Peyer's patch (tissue), 4 donors: Measurements from ENCODE around the gene TUBD1. TPM values are rescaled to one million over a fixed set of nuclear protein-coding genes. Genes with fewer than 3 reads are reported as not detected.

Source experiments
- DNase-seq, 3 donors: peaks; one replicate each; pipeline ENCODE4 v3.0.0-alpha.2; 2017 to 2019
- H3K27ac ChIP-seq, 4 donors: fragments of 200-600 bp; sonication (generic); one replicate each; pipeline ENCODE4 v1.5.1; 2016 to 2019
- H3K27me3 ChIP-seq, 2 donors: fragments of 200-600 bp; sonication (generic); one replicate each; pipeline ENCODE4 v1.5.1; 2019
- H3K36me3 ChIP-seq, 3 donors: fragments of 200-600 bp; sonication (generic); one replicate each; pipeline ENCODE4 v1.5.1; 2016 to 2019
- H3K4me1 ChIP-seq, 4 donors: fragments of 200-600 bp; sonication (generic); one replicate each; pipeline ENCODE4 v1.5.1; 2016 to 2019
- H3K4me3 ChIP-seq, 4 donors: fragments of 200-600 bp; sonication (generic); 1 replicate in 3 of 4; 2 replicates in 1 of 4; pipeline ENCODE4 v1.5.1; 2016 to 2019; ENCODE audit warnings: mild to moderate bottlenecking in 1 of 4
- H3K9me3 ChIP-seq, 4 donors: fragments of 200-600 bp; sonication (generic); one replicate each; pipeline ENCODE4 v1.5.1; 2016 to 2019; ENCODE audit warnings: mild to moderate bottlenecking in 1 of 4
- POLR2A ChIP-seq, 2 donors: fragments of 450-650 bp; IDR thresholded peaks; one replicate each; pipeline ENCODE4 v1.5.1; 2017; ENCODE audit warnings: antibody characterized with exemption in 2 of 2, mild to moderate bottlenecking in 2 of 2, moderate library complexity in 2 of 2
- total RNA-seq, 4 donors: library from RNA; depleted of rRNA; stranded (reverse); fragments of >200 nt; gene quantifications; one replicate each; pipeline ENCODE4 v1.1.0, GENCODE V29; 2016
- TF ChIP-seq, protein P1 (sequence below), 6 experiments: fragments of 450-650 bp in 4 of 6; fragments of 200-600 bp in 2 of 6; sonication (generic) in 1 of 6; IDR thresholded peaks; one replicate each; pipeline ENCODE4 v1.5.1; 2017 to 2019; ENCODE audit warnings: antibody characterized with exemption in 6 of 6, mild to moderate bottlenecking in 3 of 6, moderate library complexity in 1 of 6

Gene TUBD1
- total RNA-seq, 4 donors from 2014 or later = 8.4 to 12.2 (median 9.5) TPM

DNA sequence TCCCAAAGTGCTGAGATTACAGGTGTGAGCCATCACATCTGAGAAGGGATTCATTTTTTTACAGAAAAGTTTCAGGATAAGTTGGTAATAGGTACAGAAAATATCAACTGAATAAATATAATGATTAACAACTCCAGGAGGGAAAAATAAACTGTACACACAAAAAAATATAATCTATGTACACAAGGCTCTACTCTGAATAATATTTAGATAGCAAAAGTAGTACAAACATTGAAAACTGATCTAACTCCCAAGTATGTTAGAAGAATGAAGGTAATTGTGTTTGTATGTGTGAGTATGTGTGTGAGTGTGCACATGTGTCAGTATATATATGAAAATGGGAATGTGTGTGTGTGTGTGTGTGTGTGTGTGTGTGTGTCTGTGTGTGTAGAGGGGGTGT, 20.4 kb downstream of the TUBD1 start:
- Histone ChIP-seq H3K27ac (no peak overlapping the region), H3K27me3 (no peaks in the 10 kb centered on the region), H3K9me3 (no peaks in the 10 kb centered on the region), H3K36me3 (peaks cover 0 to 44% (median 0%) of the 10 kb centered on the region in 3 donors), H3K4me1 (no peaks in the 10 kb centered on the region), H3K4me3 (no peak overlapping the region)
- DNase-seq = no peak
- TF ChIP-seq, protein P1, sequence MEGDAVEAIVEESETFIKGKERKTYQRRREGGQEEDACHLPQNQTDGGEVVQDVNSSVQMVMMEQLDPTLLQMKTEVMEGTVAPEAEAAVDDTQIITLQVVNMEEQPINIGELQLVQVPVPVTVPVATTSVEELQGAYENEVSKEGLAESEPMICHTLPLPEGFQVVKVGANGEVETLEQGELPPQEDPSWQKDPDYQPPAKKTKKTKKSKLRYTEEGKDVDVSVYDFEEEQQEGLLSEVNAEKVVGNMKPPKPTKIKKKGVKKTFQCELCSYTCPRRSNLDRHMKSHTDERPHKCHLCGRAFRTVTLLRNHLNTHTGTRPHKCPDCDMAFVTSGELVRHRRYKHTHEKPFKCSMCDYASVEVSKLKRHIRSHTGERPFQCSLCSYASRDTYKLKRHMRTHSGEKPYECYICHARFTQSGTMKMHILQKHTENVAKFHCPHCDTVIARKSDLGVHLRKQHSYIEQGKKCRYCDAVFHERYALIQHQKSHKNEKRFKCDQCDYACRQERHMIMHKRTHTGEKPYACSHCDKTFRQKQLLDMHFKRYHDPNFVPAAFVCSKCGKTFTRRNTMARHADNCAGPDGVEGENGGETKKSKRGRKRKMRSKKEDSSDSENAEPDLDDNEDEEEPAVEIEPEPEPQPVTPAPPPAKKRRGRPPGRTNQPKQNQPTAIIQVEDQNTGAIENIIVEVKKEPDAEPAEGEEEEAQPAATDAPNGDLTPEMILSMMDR (IDR thresholded peaks at IDR 0.05) = no peak
- no peak for TF ChIP-seq POLR2A (IDR thresholded peaks at IDR 0.05)

DNA sequence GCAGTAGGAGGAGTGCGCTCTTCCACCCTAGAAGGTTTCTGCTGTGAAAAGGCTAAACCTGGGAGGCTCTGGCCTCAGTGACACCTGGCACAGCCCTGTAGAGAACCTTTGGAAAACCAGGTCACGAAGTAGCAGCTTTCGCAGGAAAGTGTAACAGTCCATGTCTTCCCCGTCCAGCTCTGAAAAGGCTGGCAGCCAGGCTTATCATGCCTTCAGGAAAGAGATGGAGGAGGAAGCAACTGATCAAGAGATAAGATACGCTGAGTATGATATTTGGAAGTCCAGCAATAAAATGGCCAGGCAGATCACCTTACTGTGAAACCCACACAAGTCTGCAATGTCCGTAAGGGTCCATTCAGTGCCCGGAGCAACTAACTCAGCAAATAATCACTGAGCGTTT, 22.3 kb downstream of the TUBD1 start:
- no peak overlapping the region for H3K4me3 ChIP-seq
- peaks cover 0 to 36% (median 0%) of the 10 kb centered on the region in 3 donors for H3K36me3 ChIP-seq
- H3K9me3 ChIP-seq = no peaks in the 10 kb centered on the region
- TF ChIP-seq POLR2A (IDR thresholded peaks at IDR 0.05) = no peak
- TF ChIP-seq, protein P1 (IDR thresholded peaks at IDR 0.05) = no peak
- H3K27me3 ChIP-seq = no peaks in the 10 kb centered on the region
- DNase-seq = peak in 2 of 3 donors; percentile 7 to 34
- H3K4me1 ChIP-seq = no peaks in the 10 kb centered on the region
- no peak overlapping the region for H3K27ac ChIP-seq

DNA sequence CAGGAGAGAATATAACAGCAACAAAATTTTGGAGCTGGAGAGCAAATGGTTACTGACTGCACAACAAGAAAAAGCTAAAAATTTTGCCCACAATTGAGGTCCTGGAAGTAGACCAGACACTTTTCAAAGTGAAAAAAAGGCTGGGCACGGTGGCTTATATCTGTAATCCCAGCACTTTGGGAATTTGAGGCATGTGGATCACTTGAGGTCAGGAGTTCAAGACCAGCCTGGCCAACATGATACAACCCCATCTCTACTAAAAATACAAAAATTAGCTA, 22.9 kb downstream of the TUBD1 start:
- H3K27ac ChIP-seq = no peak overlapping the region
- no peak for TF ChIP-seq POLR2A (IDR thresholded peaks at IDR 0.05)
- TF ChIP-seq, protein P1 (IDR thresholded peaks at IDR 0.05) = no peak
- H3K4me1 ChIP-seq = no peaks in the 10 kb centered on the region
- no peaks in the 10 kb centered on the region for H3K9me3 ChIP-seq
- H3K27me3 ChIP-seq = no peaks in the 10 kb centered on the region
- H3K36me3 ChIP-seq = peaks cover 0 to 34% (median 0%) of the 10 kb centered on the region in 3 donors
- DNase-seq = no peak
- H3K4me3 ChIP-seq = no peak overlapping the region

DNA sequence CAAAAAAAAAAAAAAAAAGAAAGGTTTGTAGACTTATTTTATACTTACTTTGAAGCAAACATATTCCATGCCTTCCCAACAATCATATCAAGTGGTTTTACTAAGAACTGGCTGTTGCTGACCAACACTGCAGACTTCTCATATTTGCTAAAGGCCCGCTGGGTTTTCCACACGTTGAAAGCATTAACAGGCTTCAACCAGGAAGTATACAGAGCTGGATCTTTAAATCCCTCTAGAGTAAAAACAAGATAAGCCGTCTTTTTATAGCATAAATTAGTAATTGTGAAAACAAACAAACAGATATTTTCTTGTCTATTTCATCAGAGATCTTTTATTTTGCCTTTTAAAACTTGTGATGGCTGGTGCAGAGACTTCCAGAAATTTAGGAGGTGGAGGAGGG, 29.1 kb downstream of the TUBD1 start:
- TF ChIP-seq POLR2A (IDR thresholded peaks at IDR 0.05) = no peak
- TF ChIP-seq, protein P1 (IDR thresholded peaks at IDR 0.05) = no peak
- DNase-seq = peak in 1 of 3 donors; percentile 10
- Histone ChIP-seq H3K27ac (no peak overlapping the region), H3K27me3 (no peaks in the 10 kb centered on the region), H3K9me3 (no peaks in the 10 kb centered on the region), H3K36me3 (peaks cover 0 to 36% (median 0%) of the 10 kb centered on the region in 3 donors), H3K4me3 (no peak overlapping the region), H3K4me1 (no peaks in the 10 kb centered on the region)

DNA sequence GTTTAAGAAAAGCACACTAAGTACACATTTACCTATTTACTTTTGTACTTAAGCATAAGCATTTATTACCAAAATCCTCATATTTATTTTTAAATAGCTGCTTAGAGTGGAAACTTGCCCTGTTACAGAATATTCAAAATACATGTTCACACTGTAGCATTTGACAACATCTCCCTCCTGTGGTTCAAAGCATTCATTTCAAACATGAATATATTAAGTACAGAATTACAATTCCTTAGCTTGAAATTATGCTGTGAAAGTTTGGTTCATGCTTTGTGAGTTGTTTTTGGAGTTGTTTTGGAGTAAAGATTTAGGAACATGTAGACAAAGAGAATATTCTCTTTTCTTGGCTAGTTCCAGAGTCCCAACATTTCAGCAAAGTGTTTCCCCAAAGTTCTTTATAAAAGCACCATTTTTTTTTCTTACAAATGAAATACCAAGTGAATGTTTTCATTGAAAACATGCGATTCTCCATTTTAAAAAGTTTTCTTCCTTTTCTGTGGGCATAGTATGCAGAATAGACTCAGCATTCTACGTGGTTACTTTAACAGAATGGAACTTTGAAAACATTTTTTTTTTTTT, 33.2 kb downstream of the TUBD1 start:
- Histone ChIP-seq H3K36me3 (peaks cover 0 to 22% (median 0%) of the 10 kb centered on the region in 3 donors), H3K4me3 (no peak overlapping the region), H3K9me3 (no peaks in the 10 kb centered on the region), H3K4me1 (no peaks in the 10 kb centered on the region), H3K27me3 (no peaks in the 10 kb centered on the region), H3K27ac (no peak overlapping the region)
- DNase-seq = no peak
- TF ChIP-seq, protein P1 (IDR thresholded peaks at IDR 0.05) = peak in 5 of 6 experiments; percentile 46 to 84 (median 72)
- no peak for TF ChIP-seq POLR2A (IDR thresholded peaks at IDR 0.05)

DNA sequence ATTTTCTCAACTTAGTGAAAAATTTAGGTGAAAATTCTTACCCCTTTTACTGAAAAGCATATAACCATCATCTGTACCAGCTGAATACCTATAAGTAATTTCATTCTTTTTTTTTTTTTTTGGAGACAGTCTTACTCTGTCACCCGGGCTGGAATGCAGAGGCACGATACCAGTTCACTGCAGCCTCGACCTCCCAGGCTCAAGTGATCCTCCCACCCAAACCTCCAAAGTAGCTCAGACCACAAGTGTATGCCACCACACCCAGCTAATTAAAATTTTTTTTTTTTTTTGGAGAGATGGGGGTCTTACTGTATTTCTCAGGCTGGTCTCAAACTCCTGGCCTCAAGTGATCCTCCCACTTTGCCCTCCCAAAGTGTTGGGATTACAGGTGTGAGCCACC, 33.8 kb downstream of the TUBD1 start:
- H3K27ac ChIP-seq = no peak overlapping the region
- no peaks in the 10 kb centered on the region for H3K27me3 ChIP-seq
- H3K4me1 ChIP-seq = peaks cover 0 to under 1% (median under 1%) of the 10 kb centered on the region in 4 donors
- H3K4me3 ChIP-seq = no peak overlapping the region
- H3K9me3 ChIP-seq = no peaks in the 10 kb centered on the region
- no peak for TF ChIP-seq POLR2A (IDR thresholded peaks at IDR 0.05)
- TF ChIP-seq, protein P1 (IDR thresholded peaks at IDR 0.05) = no peak
- peaks cover 0 to 22% (median 0%) of the 10 kb centered on the region in 3 donors for H3K36me3 ChIP-seq
- peak in 1 of 3 donors; percentile 32 for DNase-seq
